ENCODE data around the gene CAMK2D.

Gene CAMK2D

GRCh38 chr4:113788888-113789287 lies 27.4 kb upstream of the CAMK2D start:
- no peak for DNase-seq (ENCODE audit: extremely low read depth, low read depth)

GRCh38 chr4:113785781-113786180 lies 24.2 kb upstream of the CAMK2D start:
- TF ChIP-seq, protein P1, sequence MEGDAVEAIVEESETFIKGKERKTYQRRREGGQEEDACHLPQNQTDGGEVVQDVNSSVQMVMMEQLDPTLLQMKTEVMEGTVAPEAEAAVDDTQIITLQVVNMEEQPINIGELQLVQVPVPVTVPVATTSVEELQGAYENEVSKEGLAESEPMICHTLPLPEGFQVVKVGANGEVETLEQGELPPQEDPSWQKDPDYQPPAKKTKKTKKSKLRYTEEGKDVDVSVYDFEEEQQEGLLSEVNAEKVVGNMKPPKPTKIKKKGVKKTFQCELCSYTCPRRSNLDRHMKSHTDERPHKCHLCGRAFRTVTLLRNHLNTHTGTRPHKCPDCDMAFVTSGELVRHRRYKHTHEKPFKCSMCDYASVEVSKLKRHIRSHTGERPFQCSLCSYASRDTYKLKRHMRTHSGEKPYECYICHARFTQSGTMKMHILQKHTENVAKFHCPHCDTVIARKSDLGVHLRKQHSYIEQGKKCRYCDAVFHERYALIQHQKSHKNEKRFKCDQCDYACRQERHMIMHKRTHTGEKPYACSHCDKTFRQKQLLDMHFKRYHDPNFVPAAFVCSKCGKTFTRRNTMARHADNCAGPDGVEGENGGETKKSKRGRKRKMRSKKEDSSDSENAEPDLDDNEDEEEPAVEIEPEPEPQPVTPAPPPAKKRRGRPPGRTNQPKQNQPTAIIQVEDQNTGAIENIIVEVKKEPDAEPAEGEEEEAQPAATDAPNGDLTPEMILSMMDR (IDR thresholded peaks at IDR 0.05; ENCODE audit: low read depth, low read length, missing control alignments) = no peak
- H3K4me3 ChIP-seq (replicated peaks; ENCODE audit: low read depth, low read length) = no peak overlapping the region
- DNase-seq (ENCODE audit: extremely low read depth, low read depth) = no peak

More at GRCh38 chr4:113788888-113789287, 27.4 kb upstream of the CAMK2D start:
- no peak overlapping the region for H3K4me3 ChIP-seq (replicated peaks; ENCODE audit: low read depth, low read length)
- TF ChIP-seq, protein P1 (IDR thresholded peaks at IDR 0.05; ENCODE audit: low read depth, low read length, missing control alignments) = no peak

DNA sequence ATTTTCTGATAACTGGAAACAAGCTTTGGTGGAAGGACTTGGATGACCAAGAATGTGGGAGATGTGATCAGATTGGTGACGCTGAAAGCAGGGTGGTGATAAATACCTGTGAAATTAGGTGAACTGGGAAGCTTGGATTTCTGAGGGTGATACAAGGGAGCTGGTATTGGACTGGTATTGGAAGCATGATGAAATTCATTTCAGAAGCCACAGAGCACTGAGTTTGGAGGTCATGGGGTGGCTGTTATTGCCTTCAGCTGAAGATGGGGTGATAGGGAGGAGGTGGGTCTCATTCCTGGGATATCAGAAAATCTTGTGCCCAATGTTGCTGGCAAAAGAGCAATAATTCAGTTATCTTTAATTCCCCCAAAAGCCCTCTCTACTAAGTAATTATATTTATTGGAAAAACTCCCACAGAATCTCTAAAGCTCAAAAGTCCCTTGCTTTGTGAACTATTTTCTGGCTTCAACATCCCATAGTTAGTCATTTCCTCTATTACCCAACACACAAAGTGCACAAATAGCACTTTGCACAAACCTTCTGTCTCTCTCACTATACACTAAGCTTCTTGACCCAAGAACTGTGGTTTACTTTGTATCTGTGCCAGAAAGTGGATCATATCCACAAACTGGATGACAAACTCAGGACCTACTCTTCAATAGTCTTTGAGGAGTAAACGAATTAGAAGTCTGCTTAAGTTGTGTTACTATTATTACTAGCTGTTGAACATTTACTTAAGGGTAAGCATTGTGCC lies 23.1 kb upstream of the CAMK2D start:
- TF ChIP-seq, protein P1 (IDR thresholded peaks at IDR 0.05; ENCODE audit: low read depth, low read length, missing control alignments) = no peak
- DNase-seq (ENCODE audit: extremely low read depth, low read depth) = peak; percentile 74

GRCh38 chr4:113783701-113784100 lies 22.2 kb upstream of the CAMK2D start:
- no peak overlapping the region for H3K4me3 ChIP-seq (replicated peaks; ENCODE audit: low read depth, low read length)
- TF ChIP-seq, protein P1 (IDR thresholded peaks at IDR 0.05; ENCODE audit: low read depth, low read length, missing control alignments) = no peak
- DNase-seq (ENCODE audit: extremely low read depth, low read depth) = no peak

More for the DNA sequence above, 23.1 kb upstream of the CAMK2D start:
- H3K4me3 ChIP-seq (replicated peaks; ENCODE audit: low read depth, low read length) = no peak overlapping the region

DNA sequence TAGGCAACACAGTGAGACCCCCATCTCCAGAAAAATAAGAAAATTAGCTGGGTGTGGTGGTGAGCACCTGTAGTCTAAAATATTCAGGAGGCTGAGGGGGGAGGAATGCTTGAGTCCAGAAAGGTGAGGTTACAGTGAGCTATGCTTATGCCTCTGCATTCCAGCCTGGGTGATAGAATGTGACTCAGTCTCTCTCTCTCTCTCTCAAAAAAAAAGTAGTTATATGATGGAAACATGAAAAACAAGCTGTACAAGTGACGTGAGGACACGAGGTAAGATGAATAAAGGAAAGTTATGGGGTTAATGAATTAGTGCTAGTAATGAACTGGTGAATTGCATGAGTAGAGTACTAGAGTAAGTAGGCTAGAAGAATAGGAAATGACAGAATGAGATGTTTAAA lies 21.8 kb upstream of the CAMK2D start:
- TF ChIP-seq, protein P1 (IDR thresholded peaks at IDR 0.05; ENCODE audit: low read depth, low read length, missing control alignments) = no peak
- no peak overlapping the region for H3K4me3 ChIP-seq (replicated peaks; ENCODE audit: low read depth, low read length)
- DNase-seq (ENCODE audit: extremely low read depth, low read depth) = no peak

- no peak for DNase-seq (ENCODE audit: extremely low read depth, low read depth)
- no peak overlapping the region for H3K4me3 ChIP-seq (replicated peaks; ENCODE audit: low read depth, low read length)
- TF ChIP-seq, protein P1 (IDR thresholded peaks at IDR 0.05; ENCODE audit: low read depth, low read length, missing control alignments) = peak; percentile 47
Measured at GRCh38 chr4:113781439-113782040, 20.0 kb upstream of the CAMK2D start.
